Naive thymus-derived CD4-positive, alpha-beta T cell (primary cell): ENCODE results near the gene SEC14L2. TPM values are rescaled to one million over a fixed set of nuclear protein-coding genes. Genes with fewer than 3 reads are reported as not detected.

Experiments
- ATAC-seq: fragments of 150-1000 bp; cut with Tn5 transposase; 2 replicates; pipeline ENCODE4 v1.10.0; 2021; ENCODE audit warnings: mild to moderate bottlenecking, moderate library complexity
- CTCF ChIA-PET: fragments of 350-600 bp; sonication (Branson Sonifier 250); formaldehyde crosslinking; loops from one replicate; lab custom pipeline; 2021; ENCODE audit warnings: antibody characterized with exemption; lab: Charles Lee
- POLR2A ChIA-PET: fragments of 350-600 bp; sonication (Branson Sonifier 250); formaldehyde crosslinking; loops from one replicate; lab custom pipeline; 2021; ENCODE audit warnings: antibody characterized with exemption, inconsistent platforms; lab: Charles Lee
- DNase-seq, 9 donors: peaks; one replicate each; pipeline versions ENCODE4 v3.0.0 to v3.0.0-alpha.2; 2020 to 2022; ENCODE audit warnings: mixed read lengths in 1 of 9
- H3K27ac ChIP-seq: one replicate; pipeline ENCODE4 v1.7.0; 2013; ENCODE audit warnings: mild to moderate bottlenecking, low read depth, low read length, moderate library complexity
- H3K27me3 ChIP-seq, 2 donors: one replicate each; pipeline ENCODE4 v1.7.0; 2013; ENCODE audit warnings: low read length in 2 of 2, mild to moderate bottlenecking in 2 of 2, moderate library complexity in 2 of 2; ENCODE audit not compliant: control insufficient read depth in 2 of 2, insufficient read depth in 2 of 2
- H3K36me3 ChIP-seq, 3 experiments: 1 replicate in 2 of 3; 2 replicates in 1 of 3; pipeline ENCODE4 v1.7.0; 2013; ENCODE audit warnings: low read length in 3 of 3, mild to moderate bottlenecking in 3 of 3, moderate library complexity in 1 of 3; ENCODE audit not compliant: insufficient read depth in 3 of 3, control insufficient read depth in 2 of 3
- H3K4me1 ChIP-seq, 2 donors: one replicate each; pipeline ENCODE4 v1.7.0; 2013; ENCODE audit warnings: low read length in 2 of 2, mild to moderate bottlenecking in 2 of 2, moderate library complexity in 1 of 2; ENCODE audit not compliant: control insufficient read depth in 2 of 2, insufficient read depth in 2 of 2
- H3K4me3 ChIP-seq: 2 replicates; pipeline ENCODE4 v1.7.0; 2013; ENCODE audit warnings: mild to moderate bottlenecking, low read length
- H3K9me3 ChIP-seq, 3 experiments: 1 replicate in 2 of 3; 2 replicates in 1 of 3; pipeline ENCODE4 v1.7.0; 2013; ENCODE audit warnings: low read length in 3 of 3; ENCODE audit not compliant: control insufficient read depth in 2 of 3
- H3K27ac Mint-ChIP-seq, 9 donors: one replicate each; pipeline ENCODE4 v1.8.0; 2020 to 2022; ENCODE audit warnings: mixed read lengths in 9 of 9, mild to moderate bottlenecking in 8 of 9, moderate library complexity in 5 of 9, inconsistent platforms in 2 of 9
- H3K27me3 Mint-ChIP-seq, 5 donors: one replicate each; pipeline ENCODE4 v1.8.0; 2021 to 2022; ENCODE audit warnings: mixed read lengths in 5 of 5, mild to moderate bottlenecking in 1 of 5
- H3K36me3 Mint-ChIP-seq, 5 donors: one replicate each; pipeline ENCODE4 v1.8.0; 2020 to 2022; ENCODE audit warnings: mixed read lengths in 5 of 5, mild to moderate bottlenecking in 3 of 5, inconsistent platforms in 1 of 5
- H3K4me1 Mint-ChIP-seq, 7 donors: one replicate each; pipeline ENCODE4 v1.8.0; 2020 to 2022; ENCODE audit warnings: mixed read lengths in 7 of 7, mild to moderate bottlenecking in 3 of 7, inconsistent platforms in 1 of 7
- H3K4me3 Mint-ChIP-seq, 10 donors: one replicate each; pipeline ENCODE4 v1.8.0; 2020 to 2022; ENCODE audit warnings: mild to moderate bottlenecking in 10 of 10, mixed read lengths in 10 of 10, moderate library complexity in 6 of 10, inconsistent platforms in 2 of 10
- H3K9me3 Mint-ChIP-seq, 11 donors: one replicate each; pipeline ENCODE4 v1.8.0; 2020 to 2022; ENCODE audit warnings: mixed read lengths in 11 of 11, mild to moderate bottlenecking in 4 of 11, inconsistent platforms in 1 of 11, moderate library complexity in 1 of 11
- intact Hi-C, 2 donors: fragments of 100-400 bp; cut with micrococcal nuclease; formaldehyde crosslinking; loops; one replicate each; pipeline ENCODE4 v1.15.1; 2023
- polyA plus RNA-seq, 2 donors: library from polyadenylated mRNA; unstranded; fragments of 300-500 nt; fragmentation: Illumina TruSeq; gene quantifications; one replicate each; pipeline ENCODE4 v1.2.3, GENCODE V29; 2021
- total RNA-seq, 6 experiments: library from RNA in 5 of 6; stranded (reverse) in 5 of 6; gene quantifications; 1 replicate in 5 of 6; 2 replicates in 1 of 6; pipeline ENCODE4 v1.2.3 and lab custom pipeline; 2021 to 2026

Gene SEC14L2
- total and polyA plus RNA-seq, 7 experiments from 2014 or later = 10.7 to 147 (median 16.5) TPM

DNA sequence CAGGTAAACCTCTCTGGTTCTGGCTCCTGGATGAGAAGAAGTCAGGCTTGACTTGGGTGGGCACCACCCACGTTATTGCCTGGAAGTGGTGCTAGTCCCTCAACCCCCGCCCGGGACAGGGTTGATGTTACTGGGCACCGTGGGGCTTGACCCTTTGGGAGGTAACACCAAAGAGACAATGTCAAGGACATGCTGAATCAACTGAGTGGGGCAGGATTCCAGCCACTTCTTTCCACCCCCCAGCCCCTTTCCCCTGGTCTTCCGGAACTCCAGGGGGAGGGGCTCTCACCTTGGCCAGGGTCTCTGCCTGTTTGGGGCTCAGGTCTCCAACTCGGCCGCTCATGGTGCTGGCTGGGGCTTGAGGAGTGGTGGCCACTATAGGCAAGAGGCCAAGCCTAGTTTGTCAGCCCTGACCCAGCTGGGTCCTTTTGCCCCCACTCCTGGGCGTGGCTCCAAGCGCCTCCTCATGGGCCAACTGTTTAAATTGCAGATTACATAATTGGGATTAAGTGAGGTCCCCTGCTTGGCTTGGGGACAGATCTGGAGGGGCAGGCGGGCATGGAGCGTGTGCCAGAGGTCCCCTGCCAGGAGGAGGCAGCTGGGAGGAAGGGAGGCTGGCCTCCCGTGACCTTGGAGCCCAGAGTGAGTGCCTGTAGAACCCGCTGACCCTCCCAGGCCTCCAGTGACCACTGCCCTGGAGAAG is 74.9 kb downstream of the SEC14L2 start, which contains the start of gene SEC14L3:
TSS of gene SEC14L3 (minus strand) at position 402 of the 703 bp plus-strand sequence. CDS start at position 343, 59 bp downstream.
- no peak within 1 kb of the TSS for H3K4me3 ChIP-seq
- Mint-ChIP-seq H3K36me3 (peaks cover 0 to 1% (median 0%) of the 10 kb centered on the region in 5 donors), H3K4me3 (peak within 1 kb of the TSS in 1 of 10 donors; percentile 27), H3K27me3 (peaks cover 12 to 20% (median 14%) of the 10 kb centered on the region in 5 donors), H3K27ac (peak within 1 kb of the TSS in 1 of 9 donors; percentile 42), H3K9me3 (peaks cover 0 to 1% (median 0%) of the 10 kb centered on the region in 11 donors), H3K4me1 (peaks cover 0 to 13% (median 0%) of the 10 kb centered on the region in 7 donors)
- ChIA-PET POLR2A (no interaction called here), CTCF (no interaction called here)
- no peaks in the 10 kb centered on the region for H3K36me3 ChIP-seq
- no peaks in the 10 kb centered on the region for H3K27me3 ChIP-seq
- H3K4me1 ChIP-seq = no peaks in the 10 kb centered on the region
- no peaks in the 10 kb centered on the region for H3K9me3 ChIP-seq
- ATAC-seq = no peak
- intact Hi-C loops = no loop called here
- no peak within 1 kb of the TSS for H3K27ac ChIP-seq
- DNase-seq = no peak

DNA sequence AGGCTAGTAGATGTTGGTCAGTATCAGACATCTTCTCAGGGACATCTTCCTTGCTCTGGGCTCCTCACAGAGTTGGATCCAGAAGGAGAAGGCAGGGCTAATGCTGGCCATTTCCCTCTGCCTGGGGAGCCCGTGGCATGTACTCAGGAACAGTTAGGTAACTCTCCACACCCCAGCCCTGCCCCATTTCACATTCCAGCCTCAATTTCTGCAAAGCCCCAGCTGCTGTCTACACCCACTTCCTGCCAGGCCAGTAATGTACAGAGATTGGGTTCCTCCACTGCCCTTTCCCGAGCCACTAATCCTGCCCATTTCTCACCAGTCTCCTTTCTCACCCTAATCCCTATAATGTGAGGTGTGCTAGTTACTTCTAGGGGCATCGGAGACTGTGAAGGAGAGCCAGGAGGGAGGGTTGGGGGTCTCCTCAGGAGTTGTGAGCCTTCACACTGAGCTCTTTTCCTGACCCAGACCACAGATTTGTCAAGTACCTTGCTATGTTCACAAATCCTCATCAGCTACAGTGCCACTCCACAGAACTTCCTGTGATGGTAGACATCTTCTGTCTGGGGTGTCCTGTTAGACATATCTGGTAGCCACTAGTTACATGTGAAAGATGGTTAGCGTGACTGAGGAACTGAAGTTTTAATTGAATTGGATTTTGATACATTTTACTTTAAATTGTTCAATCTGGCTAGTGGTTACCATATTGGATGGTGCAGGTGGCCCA is 76.3 kb downstream of the SEC14L2 start:
- CTCF ChIA-PET = no interaction called here
- Mint-ChIP-seq H3K4me3 (no peak overlapping the region), H3K4me1 (peaks cover 0 to 13% (median 0%) of the 10 kb centered on the region in 7 donors), H3K27me3 (peaks cover 14 to 25% (median 18%) of the 10 kb centered on the region in 5 donors), H3K9me3 (peaks cover 0 to 1% (median 0%) of the 10 kb centered on the region in 11 donors), H3K36me3 (peaks cover 0 to 1% (median 0%) of the 10 kb centered on the region in 5 donors), H3K27ac (peak overlapping the region in 1 of 9 donors; percentile 16)
- no peak for DNase-seq
- Histone ChIP-seq H3K4me1 (no peaks in the 10 kb centered on the region), H3K4me3 (no peak overlapping the region), H3K36me3 (no peaks in the 10 kb centered on the region), H3K27ac (no peak overlapping the region), H3K9me3 (no peaks in the 10 kb centered on the region), H3K27me3 (no peaks in the 10 kb centered on the region)
- POLR2A ChIA-PET = no interaction called here
- intact Hi-C loops = no loop called here
- peak; percentile 47 for ATAC-seq

- H3K27me3 ChIP-seq = no peaks in the 10 kb centered on the region
- POLR2A ChIA-PET = no interaction called here
Measured at GRCh38 chr22:30474121-30474520, 77.3 kb downstream of the SEC14L2 start.

More at GRCh38 chr22:30474121-30474520, 77.3 kb downstream of the SEC14L2 start:
- Mint-ChIP-seq H3K9me3 (peaks cover 0 to 1% (median 0%) of the 10 kb centered on the region in 11 donors), H3K4me3 (no peak overlapping the region), H3K4me1 (peaks cover 0 to 13% (median 0%) of the 10 kb centered on the region in 7 donors), H3K27me3 (peaks cover 14 to 25% (median 18%) of the 10 kb centered on the region in 5 donors), H3K36me3 (peaks cover 0 to 1% (median 0%) of the 10 kb centered on the region in 5 donors), H3K27ac (no peak overlapping the region)
- Histone ChIP-seq H3K9me3 (no peaks in the 10 kb centered on the region), H3K4me1 (no peaks in the 10 kb centered on the region), H3K36me3 (no peaks in the 10 kb centered on the region), H3K4me3 (no peak overlapping the region), H3K27ac (no peak overlapping the region)
- DNase-seq (no peak), ATAC-seq (no peak)
- CTCF ChIA-PET = no interaction called here
- intact Hi-C loops = no loop called here

Other genes with a start within 250 kb of the SEC14L2 start
- 100 to 1,000 TPM in 1 of 5 experiments, under 1 TPM in 2, not detected in 2; 0.64 to 260 (median 0.98) TPM for gene LIF, start 150.3 kb upstream of the SEC14L2 start, total RNA-seq
- gene LIF, start 150.3 kb upstream of the SEC14L2 start, polyA plus RNA-seq = not detected
- gene OSM, start 130.2 kb upstream of the SEC14L2 start, total RNA-seq = 100 to 1,000 TPM in 1 of 5 experiments, 10 to 100 TPM in 2, 1 to 10 TPM in 1, under 1 TPM in 1; 0.49 to 158 (median 46.0) TPM
- 1 to 10 TPM; 2.0 to 6.3 TPM for gene OSM, start 130.2 kb upstream of the SEC14L2 start, polyA plus RNA-seq
- 10 to 100 TPM; 12.4 to 21.3 (median 17.9) TPM for gene CASTOR1, start 107.5 kb upstream of the SEC14L2 start, total RNA-seq
- 10 to 100 TPM; 19.0 to 43.0 TPM for gene CASTOR1, start 107.5 kb upstream of the SEC14L2 start, polyA plus RNA-seq
- gene TBC1D10A, start 70.1 kb upstream of the SEC14L2 start, total RNA-seq = 10 to 100 TPM; 47.2 to 73.8 (median 70.9) TPM
- 10 to 100 TPM; 62.6 to 84.7 TPM for gene TBC1D10A, start 70.1 kb upstream of the SEC14L2 start, polyA plus RNA-seq
- gene SF3A1, start 40.1 kb upstream of the SEC14L2 start, total RNA-seq = 100 to 1,000 TPM; 267 to 341 (median 284) TPM
- 100 to 1,000 TPM in 1 of 2 donors, 10 to 100 TPM in 1; 83.2 to 115 TPM for gene SF3A1, start 40.1 kb upstream of the SEC14L2 start, polyA plus RNA-seq
- 1 to 10 TPM; 1.8 to 6.9 (median 3.2) TPM for gene CCDC157, start 40.0 kb upstream of the SEC14L2 start, total RNA-seq
- gene CCDC157, start 40.0 kb upstream of the SEC14L2 start, polyA plus RNA-seq = 1 to 10 TPM; 1.4 to 2.1 TPM
- 10 to 100 TPM in 1 of 5 experiments, 1 to 10 TPM in 4; 4.3 to 10.8 (median 5.3) TPM for gene RNF215, start 9.6 kb upstream of the SEC14L2 start, total RNA-seq
- 1 to 10 TPM in 1 of 2 donors, under 1 TPM in 1; 0.08 to 1.1 TPM for gene RNF215, start 9.6 kb upstream of the SEC14L2 start, polyA plus RNA-seq
- 10 to 100 TPM; 10.2 to 68.2 (median 23.6) TPM for gene MTFP1, start 28.8 kb downstream of the SEC14L2 start, total RNA-seq
- 10 to 100 TPM; 26.7 to 30.4 TPM for gene MTFP1, start 28.8 kb downstream of the SEC14L2 start, polyA plus RNA-seq
- not detected for gene SEC14L3, start 75.0 kb downstream of the SEC14L2 start, total RNA-seq
- gene SEC14L3, start 75.0 kb downstream of the SEC14L2 start, polyA plus RNA-seq = not detected
- not detected for gene SEC14L4, start 108.7 kb downstream of the SEC14L2 start, total RNA-seq
- gene SEC14L4, start 108.7 kb downstream of the SEC14L2 start, polyA plus RNA-seq = not detected
- gene SEC14L6, start 149.7 kb downstream of the SEC14L2 start, total RNA-seq = not detected
- gene SEC14L6, start 149.7 kb downstream of the SEC14L2 start, polyA plus RNA-seq = not detected
- 1 to 10 TPM in 2 of 5 experiments, under 1 TPM in 1, not detected in 2; 0.56 to 4.8 (median 4.0) TPM for gene GAL3ST1, start 177.6 kb downstream of the SEC14L2 start, total RNA-seq
- 1 to 10 TPM in 1 of 2 donors, under 1 TPM in 1; 0.21 to 2.4 TPM for gene GAL3ST1, start 177.6 kb downstream of the SEC14L2 start, polyA plus RNA-seq
- gene PES1, start 194.9 kb downstream of the SEC14L2 start, total RNA-seq = 10 to 100 TPM; 40.6 to 84.2 (median 56.3) TPM
- 10 to 100 TPM; 34.6 to 62.3 TPM for gene PES1, start 194.9 kb downstream of the SEC14L2 start, polyA plus RNA-seq
- 1 to 10 TPM in 3 of 5 experiments, under 1 TPM in 2; 0.57 to 8.9 (median 1.3) TPM for gene TCN2, start 210.2 kb downstream of the SEC14L2 start, total RNA-seq
- under 1 TPM; 0.69 to 0.79 TPM for gene TCN2, start 210.2 kb downstream of the SEC14L2 start, polyA plus RNA-seq
- 1 to 10 TPM; 2.0 to 5.2 (median 3.4) TPM for gene SLC35E4, start 238.8 kb downstream of the SEC14L2 start, total RNA-seq
- gene SLC35E4, start 238.8 kb downstream of the SEC14L2 start, polyA plus RNA-seq = 1 to 10 TPM in 1 of 2 donors, under 1 TPM in 1; 0.85 to 1.9 TPM